NCI-H1092 treated with DMSO at 0.1 percent for 48 hours (cell line): ENCODE measurements around the gene C22orf42.
A peak's percentile ranks its signal among the peaks of the same experiment; 100 is the strongest.
"Not testable (repeated sequence)": the region's sequence is repeated elsewhere in the genome, so short reads cannot be mapped to it uniquely, and the experiment has no call there.

Source experiments
- DNase-seq: peaks from one replicate; lab custom pipeline; 2025; lab: John Stamatoyannopoulos, UW

C22orf42 gene, protein sequence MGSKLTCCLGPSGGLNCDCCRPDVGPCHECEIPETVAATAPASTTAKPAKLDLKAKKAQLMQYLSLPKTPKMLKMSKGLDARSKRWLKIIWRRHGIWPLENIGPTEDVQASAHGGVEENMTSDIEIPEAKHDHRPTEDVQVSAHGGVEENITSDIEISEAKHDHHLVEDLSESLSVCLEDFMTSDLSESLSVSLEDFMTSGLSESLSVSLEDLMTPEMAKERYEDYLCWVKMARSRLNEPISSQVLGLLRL

DNA sequence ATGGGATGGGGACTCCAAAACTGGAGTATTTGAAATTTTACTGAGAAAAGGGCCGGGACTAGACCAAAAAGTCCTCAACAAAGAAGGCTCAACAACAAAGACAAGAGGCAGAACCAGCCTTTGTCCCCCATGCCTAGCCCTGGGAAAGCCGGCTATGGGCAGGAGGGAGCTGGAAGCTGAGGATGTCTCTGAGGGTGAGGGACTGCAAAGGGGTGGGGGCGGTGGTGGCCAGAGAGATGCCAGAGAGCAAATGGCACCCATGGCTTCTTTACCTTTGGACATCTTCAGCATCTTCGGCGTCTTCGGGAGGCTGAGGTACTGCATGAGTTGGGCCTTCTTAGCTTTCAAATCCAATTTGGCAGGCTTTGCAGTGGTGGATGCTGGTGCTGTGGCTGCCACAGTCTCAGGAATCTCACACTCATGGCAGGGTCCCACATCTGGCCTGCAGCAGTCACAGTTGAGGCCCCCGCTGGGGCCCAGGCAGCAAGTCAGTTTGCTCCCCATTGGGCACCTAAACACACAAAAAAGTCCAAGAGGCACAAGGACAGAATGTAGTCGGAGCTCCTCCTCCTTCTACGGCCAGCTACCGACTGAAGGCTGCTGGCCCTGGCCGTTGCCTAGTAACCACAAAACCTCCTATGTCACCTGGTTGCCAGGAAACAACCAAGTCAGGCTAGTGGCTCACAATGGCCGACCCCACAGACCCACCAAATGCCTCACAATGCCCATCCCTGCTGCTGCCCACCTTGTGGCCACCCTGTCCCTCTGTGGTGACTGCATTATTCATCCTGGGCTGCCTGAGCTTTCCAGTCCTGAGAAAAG lies at the start of gene C22orf42:
TSS of gene C22orf42 (minus strand) at position 592 of the 822 bp plus-strand sequence. CDS start at position 504, 88 bp downstream.
- DNase-seq: peak; percentile 15

DNA sequence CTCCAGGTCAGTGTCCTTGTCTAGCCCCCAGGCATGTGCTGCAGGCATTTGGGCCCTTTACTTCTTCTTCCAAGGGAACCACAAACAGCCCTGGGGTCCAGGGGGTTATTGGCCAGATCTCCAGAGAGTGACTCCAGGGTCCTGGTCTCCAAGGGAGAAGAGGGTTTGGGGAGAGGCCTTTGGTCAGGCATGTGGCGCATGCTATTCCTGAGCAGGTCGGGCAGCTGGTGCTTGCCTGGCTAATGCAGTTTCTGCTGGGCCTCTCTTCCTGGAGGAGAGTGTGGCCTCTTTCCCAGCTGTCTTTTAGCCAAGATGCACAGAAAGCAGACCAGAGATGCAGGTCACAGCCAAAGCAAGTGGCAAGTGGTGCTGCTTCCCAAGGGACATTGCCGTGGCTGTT lies 49.6 kb upstream of the C22orf42 start:
- no peak for DNase-seq

DNA sequence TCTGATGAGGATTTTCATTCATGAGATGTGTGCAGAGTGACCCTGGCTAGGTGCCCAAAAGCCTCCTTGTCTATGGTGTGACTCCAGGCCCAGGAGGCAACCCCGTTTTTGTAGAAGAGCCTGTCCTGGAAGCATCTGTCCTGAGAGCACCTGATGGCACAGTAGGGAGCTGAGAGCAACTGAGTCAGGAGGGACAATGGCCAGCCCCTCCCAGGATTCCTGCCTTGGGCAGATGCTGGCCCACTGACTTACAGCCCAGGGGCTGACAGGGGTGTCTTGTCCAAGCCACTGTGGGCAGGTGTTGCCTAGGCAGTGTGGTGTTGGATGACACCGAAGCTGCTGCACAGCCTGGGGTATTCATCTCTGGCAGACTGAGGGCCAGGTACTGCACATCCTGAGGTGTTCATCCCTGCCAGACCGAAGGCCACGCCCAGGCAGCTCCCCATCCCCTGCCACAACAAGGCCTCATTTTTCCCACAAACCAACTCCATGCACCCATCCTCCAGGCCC lies 48.9 kb upstream of the C22orf42 start:
- no peak for DNase-seq

DNA sequence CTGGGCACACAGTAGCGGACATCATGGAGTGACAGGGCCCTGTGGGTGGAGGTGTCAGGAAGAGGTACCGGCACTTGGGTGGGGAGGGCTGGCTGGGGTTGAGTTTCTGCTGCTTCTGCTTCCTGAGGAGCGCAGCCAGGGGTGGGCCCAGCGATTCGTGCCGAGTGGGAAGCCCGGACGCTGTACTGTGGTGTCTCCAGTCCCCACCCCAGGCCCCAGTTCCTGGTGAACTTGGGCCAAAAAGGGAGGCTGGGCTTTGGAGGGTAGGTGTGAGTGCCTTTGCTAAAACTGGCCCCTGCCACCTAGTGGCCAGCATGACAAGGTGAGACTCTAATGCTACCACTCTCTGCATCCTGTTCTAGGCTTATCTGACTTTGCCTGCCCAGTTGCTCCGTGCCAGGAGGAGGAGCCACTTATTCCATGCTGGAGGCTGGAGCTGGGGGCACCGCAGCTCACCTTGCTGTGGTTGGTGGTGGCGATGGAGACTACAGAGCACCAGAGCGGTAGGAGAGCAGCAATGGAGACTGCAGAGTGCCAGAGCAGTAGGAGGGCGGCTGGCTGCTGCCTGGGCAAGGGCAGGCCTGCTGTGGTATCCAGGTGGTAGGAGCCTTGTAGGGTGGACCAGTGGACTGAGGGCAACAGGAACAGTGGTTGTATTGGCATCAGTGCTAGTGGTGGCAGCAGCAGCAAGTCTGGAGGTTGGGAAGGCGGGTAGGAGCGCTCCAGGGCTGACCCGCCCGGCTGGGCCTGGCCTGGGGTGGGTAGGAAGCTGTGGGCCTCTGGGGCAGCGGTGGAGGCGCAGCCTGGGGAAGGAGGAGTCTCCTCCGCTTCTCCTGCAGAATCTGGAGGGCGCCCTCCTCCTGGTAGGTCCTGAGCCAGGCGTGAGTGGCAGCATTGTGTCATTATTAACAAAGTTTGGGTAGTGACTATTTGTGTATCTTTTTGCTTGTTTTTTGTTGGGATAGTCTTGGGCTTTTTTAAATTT lies 48.0 kb upstream of the C22orf42 start:
- DNase-seq: peak; percentile 2

DNA sequence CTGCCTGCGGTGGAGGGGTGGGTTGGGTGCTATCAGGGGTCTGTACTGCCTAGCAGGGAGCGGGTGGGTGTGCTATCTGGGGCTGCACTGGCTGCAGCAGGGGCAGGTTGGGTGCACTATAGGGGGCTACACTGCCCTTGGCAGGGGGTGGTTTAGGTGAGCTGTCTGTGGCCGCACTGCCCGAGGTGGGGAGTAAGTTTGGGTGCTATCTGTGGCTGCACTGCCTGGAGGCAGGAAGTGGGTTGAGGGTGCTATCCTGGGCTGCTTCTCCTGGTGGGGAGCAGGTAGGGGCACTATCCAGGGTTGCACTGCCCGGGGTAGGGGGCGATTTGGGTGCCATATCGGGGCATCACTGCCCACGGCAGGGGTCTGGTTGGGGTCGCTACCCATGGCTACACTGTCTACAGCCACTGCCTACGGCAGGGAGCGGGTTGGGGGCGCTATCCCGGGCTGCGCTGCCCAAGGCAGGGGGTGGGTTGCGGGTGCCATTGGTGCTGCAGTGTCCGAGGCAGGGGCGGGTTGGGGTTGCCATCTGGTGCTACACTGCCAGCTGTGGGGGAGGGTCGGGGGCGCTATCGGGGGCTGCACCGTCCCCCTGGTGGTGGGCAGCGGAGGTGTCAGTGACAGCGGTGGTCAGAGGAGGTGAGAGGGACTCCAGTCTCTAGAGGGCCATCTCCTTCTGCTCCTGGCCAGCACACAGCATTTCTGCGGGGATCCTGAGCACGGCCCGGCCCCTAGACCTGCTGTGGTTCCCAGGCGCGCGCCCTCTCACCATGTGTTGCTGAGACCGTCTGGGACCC lies 47.1 kb upstream of the C22orf42 start:
- no peak for DNase-seq

DNA sequence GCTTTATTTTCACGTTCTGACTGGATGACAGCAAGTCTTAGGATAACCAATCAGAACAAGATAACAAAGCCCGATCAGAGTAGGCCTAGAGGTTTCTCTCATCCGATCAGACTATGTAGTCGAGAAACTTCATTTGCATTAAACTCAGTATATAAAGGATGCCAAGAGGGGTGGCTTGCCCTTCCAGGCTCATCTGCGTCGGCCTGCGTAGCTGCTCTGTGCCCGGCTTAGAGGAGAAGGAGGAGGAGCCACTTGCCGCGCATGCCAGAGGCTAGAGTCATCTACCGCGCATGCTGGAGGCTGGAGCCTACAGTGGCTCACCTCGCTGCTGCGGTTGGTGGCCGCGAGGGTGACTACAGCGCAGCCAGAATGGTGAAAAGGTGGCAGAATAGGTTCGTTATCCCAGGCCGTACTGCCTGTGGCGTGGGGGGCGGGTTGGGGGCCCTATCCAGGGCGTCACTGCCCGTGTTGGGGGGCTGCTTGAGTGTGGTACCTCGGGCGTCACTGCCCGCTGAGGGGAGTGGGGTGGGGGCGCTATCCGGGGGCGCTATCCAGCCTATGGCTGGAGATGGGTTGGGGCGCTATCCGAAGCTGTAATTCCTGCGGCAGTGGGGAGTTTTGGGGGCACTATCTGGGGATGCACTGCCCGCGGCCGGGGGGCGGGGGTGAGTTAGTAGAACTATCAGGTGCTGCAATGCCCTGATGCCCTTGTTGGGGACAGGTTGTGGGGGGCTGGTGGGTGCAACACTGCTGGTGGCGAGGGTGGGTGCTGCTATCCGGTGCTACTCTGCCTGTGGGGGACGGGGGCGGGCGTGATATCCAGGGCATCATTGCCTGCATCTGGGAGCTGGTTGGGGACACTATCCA lies 46.0 kb upstream of the C22orf42 start, which contains the start of gene RFPL2:
TSS of gene RFPL2 (minus strand) at position 218 of the 867 bp plus-strand sequence. CDS start 2,622 bp downstream, outside the sequence.
- peak; percentile 82 for DNase-seq

DNA sequence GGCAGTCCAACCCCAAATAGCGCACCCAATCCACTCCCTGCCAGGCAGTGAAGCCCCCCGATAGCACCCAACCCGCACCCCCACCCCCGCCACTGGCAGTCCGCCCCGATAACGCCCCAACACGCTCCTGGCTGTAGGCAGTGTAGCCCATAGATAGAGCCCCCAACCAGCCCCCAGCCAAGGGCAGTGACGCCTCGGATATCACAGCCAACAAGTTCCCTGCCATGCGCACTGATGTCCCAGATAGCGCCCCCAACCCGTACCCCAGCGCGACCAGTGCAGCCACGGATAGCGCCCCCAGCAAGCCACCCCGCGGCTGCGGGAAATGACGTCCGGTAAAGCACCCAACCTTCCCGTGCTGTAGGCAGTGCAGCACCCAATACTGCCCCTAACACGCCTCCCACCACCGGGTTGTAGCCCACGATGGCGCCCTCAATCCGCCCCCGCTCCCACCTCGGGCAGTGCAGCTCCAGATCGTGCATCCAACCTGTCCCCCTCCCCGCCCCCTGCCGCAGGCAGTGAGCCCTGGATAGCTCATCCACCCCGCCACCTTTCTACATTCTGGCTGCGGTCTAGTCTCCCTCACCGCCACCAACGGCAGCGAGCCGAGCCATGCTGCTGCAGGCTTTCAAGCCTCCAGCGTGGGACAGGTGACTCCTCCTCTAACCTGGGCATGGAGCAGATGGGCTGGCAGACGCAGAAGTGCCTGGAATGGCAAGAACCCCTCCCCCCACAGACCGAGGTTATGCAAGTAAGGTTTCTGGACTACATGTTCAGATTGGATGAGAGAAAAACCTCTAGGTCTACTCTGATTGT lies 45.1 kb upstream of the C22orf42 start:
- DNase-seq: peak; percentile 41

DNA sequence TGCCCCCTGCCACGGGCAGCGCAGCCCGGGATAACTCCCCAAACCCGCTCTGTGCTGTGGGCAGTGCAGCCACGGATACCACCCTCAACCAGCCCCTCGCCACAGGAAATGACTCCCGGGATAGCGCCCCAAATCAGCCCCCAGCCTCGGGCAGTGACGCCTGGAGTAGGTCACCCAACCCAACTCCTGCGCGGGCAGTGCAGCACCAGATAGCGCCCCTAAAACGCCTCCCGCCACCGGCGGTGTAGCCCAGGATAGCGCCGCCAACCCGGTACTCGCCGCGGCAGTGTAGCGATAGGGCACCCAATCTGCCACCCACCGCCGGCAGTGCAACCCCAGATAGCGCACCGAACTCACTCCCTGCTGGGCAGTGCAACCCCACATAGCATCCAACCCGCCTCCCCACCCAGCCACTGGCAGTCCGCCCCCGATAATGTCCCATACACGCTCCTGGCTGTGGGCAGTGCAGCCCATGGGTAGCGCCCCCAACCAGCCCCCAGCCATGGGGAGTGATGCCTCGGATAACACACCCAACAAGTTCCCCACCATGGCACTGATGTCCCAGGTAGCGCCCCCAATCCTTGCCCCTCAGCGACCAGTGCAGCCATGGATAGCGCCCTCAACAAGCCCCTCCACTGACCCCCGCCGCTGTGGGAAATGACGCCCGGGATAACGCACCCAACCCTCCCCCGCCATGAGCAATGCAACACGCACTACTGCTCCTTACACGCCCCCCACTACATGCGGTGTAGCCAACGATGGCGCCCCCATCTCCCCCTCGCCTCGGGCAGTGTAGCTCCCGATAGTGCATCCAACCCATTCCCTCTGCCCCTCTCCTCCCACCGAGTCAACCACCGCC lies 44.3 kb upstream of the C22orf42 start:
- no peak for DNase-seq

DNA sequence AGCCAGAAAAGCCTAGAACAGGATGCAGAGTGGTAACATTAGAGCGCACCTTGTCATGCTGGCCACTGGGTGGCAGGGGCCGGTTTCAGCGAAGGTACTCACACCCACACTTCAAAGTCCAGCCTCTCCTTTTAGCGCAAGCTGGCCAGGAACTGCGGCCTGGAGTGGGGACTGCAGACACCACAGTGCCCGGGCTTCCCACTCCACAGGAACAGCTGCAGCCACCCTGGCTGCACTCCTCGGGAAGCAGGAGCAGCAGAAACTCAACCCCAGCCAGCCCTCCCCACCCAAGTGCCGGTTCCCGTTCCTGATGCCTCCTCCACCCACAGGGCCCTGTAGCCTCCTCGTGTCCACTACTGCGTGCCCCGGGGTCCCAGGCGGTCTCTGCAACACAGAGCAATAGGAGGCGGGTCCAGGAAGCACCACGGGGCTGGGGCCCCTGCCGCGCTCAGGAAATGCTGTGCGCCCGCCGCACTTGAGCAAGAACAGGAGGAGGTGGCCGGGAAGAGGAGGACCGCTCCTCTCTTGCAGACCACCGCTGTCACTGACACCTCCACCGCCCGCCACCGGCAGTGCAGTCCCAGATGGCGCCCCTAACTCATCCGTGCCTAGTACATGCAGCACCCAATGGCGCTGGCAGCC lies 43.6 kb upstream of the C22orf42 start:
- DNase-seq: peak; percentile 65

DNA sequence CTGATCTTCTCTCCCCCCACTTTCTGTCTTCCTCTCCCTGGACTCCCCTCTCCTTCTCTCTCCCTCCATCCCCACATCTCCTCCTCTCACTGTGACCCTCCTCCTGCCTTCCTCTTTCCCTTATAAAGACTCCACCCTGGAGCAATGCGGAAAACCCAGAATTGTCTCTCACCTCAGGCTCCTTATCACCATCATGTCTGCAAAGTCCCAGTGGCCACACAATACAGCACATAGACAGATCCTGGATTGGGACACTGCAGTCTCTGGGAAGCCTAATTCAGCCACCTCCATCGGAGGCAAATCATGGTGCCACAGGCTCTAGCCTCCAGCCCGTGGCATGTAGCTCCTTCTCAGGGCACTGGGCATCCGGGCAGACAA lies 43.0 kb upstream of the C22orf42 start:
- no peak for DNase-seq

DNA sequence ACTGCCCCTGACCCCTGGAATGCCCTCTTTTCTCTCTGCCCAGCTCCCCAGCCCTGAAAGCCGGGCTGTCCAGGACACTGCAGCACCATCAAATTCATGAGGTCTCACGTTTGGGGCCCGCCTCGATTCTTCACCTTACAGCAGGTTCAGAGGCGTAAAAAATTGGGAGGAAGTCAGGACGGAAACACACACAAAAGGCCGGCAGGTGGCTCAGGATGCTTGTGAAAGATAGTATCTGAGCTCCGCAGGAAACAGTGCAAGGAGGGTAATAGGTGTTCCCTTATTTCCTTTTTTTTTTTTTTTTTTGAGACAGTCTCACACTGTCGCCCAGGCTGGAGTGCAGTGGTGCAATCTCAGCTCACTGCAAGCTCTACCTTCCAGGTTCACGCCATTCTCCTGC lies 41.6 kb upstream of the C22orf42 start:
- DNase-seq: no peak

DNA sequence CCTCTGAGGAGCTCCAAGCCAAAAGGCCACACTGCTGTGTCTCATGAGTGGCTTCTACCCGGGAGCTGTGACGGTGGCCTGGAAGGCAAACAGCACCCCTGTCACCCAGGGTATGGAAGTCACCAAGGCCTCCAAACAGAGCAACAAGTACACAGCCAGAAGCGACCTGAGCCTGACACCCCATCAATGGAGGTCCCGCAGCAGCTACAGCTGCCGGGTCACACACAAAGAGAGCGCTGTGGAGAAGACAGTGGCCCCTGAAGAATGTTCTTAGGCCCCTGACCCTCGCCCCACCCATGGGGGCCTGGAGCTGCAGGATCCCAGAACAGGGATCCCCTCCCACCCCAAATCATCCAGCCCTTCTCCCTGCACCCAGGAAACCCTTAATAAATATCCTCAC lies 40.9 kb upstream of the C22orf42 start:
- DNase-seq: no peak

DNA sequence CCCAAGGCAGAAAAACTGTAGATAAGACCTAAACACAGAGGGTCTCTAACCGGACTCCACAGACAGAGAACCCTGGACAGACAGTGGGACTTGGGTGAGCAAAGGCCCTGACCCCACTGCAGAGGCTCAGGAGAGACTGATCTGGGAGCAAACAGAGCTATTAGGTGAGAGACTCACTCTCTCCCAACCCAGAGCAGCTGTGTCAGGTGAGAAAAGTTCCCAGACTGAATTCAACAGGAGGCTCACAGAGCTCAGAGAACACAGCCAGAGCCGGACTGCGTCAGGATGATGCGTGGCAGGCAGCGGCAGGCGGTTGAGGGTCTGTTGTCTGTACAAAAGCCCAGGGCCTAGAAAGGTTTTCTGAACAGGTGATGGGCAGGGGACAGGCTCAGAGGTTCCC lies 40.2 kb upstream of the C22orf42 start:
- no peak for DNase-seq

DNA sequence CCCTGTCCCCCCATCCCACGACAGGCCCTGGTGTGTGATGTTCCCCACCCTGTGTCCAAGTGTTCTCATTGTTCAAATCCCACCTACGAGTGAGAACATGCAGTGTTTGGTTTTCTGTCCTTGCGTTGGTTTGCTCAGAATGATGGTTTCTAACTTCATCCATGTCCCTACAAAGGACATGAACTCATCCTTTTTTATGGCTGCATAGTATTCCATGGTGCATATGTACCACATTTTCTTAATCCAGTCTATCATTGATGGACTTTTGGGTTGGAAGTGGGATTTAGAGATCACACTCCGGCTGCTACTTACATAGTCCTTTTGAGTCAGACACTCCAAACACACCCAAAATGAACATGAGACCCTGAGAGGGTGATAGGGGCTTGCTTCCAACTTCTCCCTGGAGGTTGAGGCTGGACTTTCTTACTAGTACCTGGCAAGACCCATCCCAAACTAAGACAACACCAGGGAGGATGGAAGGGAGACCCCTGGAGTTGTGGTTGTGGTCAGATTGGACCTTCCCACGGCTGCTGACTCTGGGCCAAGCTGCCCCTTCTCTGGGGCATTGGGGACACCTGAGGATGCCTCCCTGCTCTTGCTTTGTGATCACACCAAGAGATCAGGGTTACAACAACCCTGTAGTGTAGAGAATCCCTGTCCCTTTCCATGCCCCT lies 38.6 kb upstream of the C22orf42 start:
- not testable (repeated sequence) for DNase-seq

DNA sequence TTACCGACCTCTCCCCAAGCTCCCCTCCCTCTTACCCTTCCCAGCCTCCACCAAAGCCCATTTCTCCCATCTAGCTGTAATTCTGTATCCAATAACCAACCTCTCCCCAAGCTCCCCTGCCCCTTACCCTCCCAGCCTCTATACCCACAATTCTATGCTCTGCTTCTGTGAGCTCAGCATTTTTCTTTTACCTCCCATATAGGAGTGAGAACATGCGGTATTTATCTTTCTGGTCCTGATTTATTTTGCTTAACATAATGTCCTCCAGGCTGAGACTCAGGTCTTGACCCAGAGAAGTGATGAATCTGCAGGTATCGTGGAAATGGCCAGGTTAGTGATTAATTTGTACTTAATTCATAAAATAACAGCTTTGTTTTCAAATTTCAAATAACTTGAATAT lies 36.8 kb upstream of the C22orf42 start:
- DNase-seq: not testable (repeated sequence)

DNA sequence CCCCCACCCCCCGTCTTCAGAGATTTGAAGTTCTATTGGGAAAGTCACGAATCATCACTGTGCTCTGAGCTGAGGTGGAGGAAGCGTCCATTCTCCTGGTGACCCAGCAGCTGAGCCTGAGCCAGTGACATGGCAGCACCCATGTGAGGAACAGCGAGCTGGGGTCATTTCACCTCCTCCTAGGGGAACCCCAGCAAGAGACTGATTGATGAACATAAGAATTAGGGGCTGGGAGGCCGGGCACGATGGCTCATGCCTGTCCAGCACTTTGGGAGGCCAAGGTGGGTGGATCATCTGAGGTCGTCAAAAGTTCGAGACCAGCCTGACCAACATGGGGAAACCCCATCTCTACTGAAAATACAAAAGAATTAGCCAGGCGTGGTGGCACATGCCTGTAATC lies 34.2 kb upstream of the C22orf42 start:
- DNase-seq: not testable (repeated sequence)

DNA sequence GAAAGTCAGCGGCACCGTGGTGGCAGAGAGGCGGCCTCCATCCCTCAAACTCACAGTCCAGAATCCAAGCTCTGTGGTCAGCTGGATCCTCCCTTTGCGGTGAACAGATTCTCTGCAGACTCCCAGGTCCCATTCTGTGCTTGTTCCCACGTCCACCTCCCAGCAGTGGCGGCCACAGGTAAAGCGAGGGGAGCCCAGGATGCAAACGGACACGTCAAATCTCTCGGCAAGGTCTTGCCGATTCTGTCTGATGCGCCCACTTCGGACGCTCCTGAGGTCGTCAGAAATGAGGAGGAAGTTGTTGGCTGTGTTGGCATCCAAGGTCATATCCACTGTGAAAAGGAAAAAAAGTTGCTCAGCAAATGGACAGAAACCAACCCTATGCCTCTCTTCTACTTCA lies 31.9 kb upstream of the C22orf42 start:
- not testable (repeated sequence) for DNase-seq
